Lower leg skin (tissue), 4 donors: ENCODE measurements around the gene IP6K1. TPM values are rescaled to one million over a fixed set of nuclear protein-coding genes. Genes with fewer than 3 reads are reported as not detected.
A peak's percentile ranks its signal among the peaks of the same experiment; 100 is the strongest.
"Not testable (repeated sequence)": the region's sequence is repeated elsewhere in the genome, so short reads cannot be mapped to it uniquely, and the experiment has no call there.

Source experiments
- DNase-seq, 2 donors: peaks; one replicate each; pipeline ENCODE4 v3.0.0-alpha.2; 2019; ENCODE audit warnings: low spot score in 2 of 2
- H3K4me3 ChIP-seq: fragments of 200-600 bp; sonication (generic); 2 replicates; pipeline ENCODE4 v1.5.1; 2017; ENCODE audit warnings: mild to moderate bottlenecking, low read depth; ENCODE audit not compliant: poor library complexity, severe bottlenecking
- POLR2A ChIP-seq, 2 donors: fragments of 450-650 bp; IDR thresholded peaks; one replicate each; pipeline ENCODE4 v1.6.1; 2016 to 2017; ENCODE audit warnings: antibody characterized with exemption in 2 of 2, mild to moderate bottlenecking in 1 of 2, moderate library complexity in 1 of 2
- WGBS, 2 donors: methylation state at CpG; one replicate each; pipeline ENCODE4 v1.1.5; 2018; 5-methylcytosine and 5-hydroxymethylcytosine counted together
- intact Hi-C: fragments of 100-400 bp; cut with DNase I; formaldehyde crosslinking; loops from one replicate; pipeline ENCODE4 v1.15.0; 2023; ENCODE audit warnings: low total_unique reads
- total RNA-seq, 4 donors: library from RNA; depleted of rRNA; stranded (reverse); fragments of >200 nt; gene quantifications; one replicate each; pipeline ENCODE4 v1.1.0, GENCODE V29; 2016
- TF ChIP-seq, protein P1 (sequence below), 3 donors: fragments of 450-650 bp; IDR thresholded peaks; one replicate each; pipeline ENCODE4 v1.5.1; 2016; ENCODE audit warnings: antibody characterized with exemption in 3 of 3, mild to moderate bottlenecking in 3 of 3, moderate library complexity in 2 of 3

Gene IP6K1
- total RNA-seq, 4 donors from 2014 or later = 44.1 to 56.5 (median 51.6) TPM

DNA sequence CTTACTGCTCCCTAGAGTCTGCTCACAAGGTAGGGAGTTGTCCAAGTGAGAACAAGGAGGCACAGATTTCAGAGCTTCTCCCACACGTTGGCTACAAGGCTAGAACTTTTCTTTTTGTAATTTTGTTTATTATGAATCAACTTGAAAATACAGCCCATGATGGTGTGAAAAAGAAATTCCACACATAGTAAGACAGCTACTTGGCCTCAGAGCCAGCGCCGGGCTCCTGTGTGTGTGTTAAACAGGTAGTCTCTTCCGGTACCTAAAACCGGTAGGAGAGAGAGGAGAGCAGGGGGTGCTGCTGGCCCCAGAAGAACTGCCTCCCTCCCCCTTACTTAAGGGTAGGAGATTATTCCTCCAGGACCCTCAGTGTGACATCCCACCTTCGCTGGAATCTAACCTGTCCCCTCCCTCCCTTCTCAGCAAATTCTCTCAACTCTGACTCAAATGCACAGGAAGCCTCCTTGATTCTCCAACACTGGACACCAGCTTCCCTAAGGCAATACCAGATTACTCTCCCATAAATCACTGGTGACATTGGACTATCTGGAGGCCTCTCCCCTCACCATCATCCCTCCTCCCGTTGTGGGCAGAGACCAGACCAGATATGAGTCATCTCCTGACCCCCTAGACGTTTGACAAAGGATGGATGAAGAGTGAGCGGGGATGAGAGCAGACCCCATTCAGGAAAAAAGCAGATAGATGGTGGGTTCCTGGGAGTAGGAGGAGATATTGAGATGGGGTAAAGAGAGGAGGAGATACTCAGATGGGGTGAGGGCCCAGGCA lies 4.5 kb upstream of the IP6K1 start:
- WGBS, 2 donors = 64 to 69% methylated on average over 9 of the region's 9 CpGs
- H3K4me3 ChIP-seq = no peak overlapping the region
- intact Hi-C loops = no loop called here

DNA sequence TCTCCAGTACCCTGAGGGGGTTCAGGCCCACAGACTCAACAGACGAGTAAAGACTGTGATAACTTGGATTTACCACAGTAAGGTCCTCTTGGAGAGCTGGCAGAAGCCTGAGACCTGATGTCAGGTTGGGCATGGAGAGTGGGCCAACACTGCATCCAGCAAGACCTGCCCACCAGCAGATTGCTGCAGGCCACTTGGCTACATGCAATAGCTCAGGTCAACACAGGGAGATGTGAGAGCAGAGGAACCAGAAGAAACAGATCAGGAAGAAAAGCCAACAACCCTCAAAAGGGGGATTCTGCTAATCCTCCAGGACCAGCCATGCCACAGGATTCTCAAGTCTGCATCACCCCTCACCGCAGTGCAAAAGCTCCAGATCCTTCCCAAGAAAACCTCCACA lies 1.7 kb upstream of the IP6K1 start:
- intact Hi-C loops = loop anchor here (10.0 kb wide), 1 partner anchor 63 kb away; the partner anchor contains the start of gene GMPPB
- WGBS, 2 donors = 91 to 92% methylated on average over 2 of the region's 2 CpGs
- TF ChIP-seq POLR2A (IDR thresholded peaks at IDR 0.05) = no peak
- TF ChIP-seq, protein P1, sequence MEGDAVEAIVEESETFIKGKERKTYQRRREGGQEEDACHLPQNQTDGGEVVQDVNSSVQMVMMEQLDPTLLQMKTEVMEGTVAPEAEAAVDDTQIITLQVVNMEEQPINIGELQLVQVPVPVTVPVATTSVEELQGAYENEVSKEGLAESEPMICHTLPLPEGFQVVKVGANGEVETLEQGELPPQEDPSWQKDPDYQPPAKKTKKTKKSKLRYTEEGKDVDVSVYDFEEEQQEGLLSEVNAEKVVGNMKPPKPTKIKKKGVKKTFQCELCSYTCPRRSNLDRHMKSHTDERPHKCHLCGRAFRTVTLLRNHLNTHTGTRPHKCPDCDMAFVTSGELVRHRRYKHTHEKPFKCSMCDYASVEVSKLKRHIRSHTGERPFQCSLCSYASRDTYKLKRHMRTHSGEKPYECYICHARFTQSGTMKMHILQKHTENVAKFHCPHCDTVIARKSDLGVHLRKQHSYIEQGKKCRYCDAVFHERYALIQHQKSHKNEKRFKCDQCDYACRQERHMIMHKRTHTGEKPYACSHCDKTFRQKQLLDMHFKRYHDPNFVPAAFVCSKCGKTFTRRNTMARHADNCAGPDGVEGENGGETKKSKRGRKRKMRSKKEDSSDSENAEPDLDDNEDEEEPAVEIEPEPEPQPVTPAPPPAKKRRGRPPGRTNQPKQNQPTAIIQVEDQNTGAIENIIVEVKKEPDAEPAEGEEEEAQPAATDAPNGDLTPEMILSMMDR (IDR thresholded peaks at IDR 0.05) = no peak
- no peak overlapping the region for H3K4me3 ChIP-seq
- DNase-seq = no peak

More for the DNA sequence above, 4.5 kb upstream of the IP6K1 start:
- no peak for DNase-seq
- TF ChIP-seq, protein P1 (IDR thresholded peaks at IDR 0.05) = no peak
- no peak for TF ChIP-seq POLR2A (IDR thresholded peaks at IDR 0.05)

GRCh38 chr3:49787536-49787935 lies 1.2 kb upstream of the IP6K1 start:
- H3K4me3 ChIP-seq = no peak overlapping the region
- no peak for DNase-seq
- intact Hi-C loops = loop anchor here (10.0 kb wide), 1 partner anchor 63 kb away; the partner anchor contains the start of gene GMPPB
- no peak for TF ChIP-seq POLR2A (IDR thresholded peaks at IDR 0.05)
- TF ChIP-seq, protein P1 (IDR thresholded peaks at IDR 0.05) = no peak
- WGBS, 2 donors = 64 to 84% methylated on average over 5 of the region's 5 CpGs

- intact Hi-C loops = loop anchor here (10.0 kb wide), 1 partner anchor 62 kb away; the partner anchor contains the start of gene GMPPB
- 38 to 46% methylated on average over 3 of the region's 3 CpGs for WGBS, 2 donors
- peak in 1 of 2 donors; percentile 76 for DNase-seq
- no peak for TF ChIP-seq POLR2A (IDR thresholded peaks at IDR 0.05)
- TF ChIP-seq, protein P1 (IDR thresholded peaks at IDR 0.05) = no peak
- no peak overlapping the region for H3K4me3 ChIP-seq
Observed at GRCh38 chr3:49787182-49787464, 781 bp upstream of the IP6K1 start.

DNA sequence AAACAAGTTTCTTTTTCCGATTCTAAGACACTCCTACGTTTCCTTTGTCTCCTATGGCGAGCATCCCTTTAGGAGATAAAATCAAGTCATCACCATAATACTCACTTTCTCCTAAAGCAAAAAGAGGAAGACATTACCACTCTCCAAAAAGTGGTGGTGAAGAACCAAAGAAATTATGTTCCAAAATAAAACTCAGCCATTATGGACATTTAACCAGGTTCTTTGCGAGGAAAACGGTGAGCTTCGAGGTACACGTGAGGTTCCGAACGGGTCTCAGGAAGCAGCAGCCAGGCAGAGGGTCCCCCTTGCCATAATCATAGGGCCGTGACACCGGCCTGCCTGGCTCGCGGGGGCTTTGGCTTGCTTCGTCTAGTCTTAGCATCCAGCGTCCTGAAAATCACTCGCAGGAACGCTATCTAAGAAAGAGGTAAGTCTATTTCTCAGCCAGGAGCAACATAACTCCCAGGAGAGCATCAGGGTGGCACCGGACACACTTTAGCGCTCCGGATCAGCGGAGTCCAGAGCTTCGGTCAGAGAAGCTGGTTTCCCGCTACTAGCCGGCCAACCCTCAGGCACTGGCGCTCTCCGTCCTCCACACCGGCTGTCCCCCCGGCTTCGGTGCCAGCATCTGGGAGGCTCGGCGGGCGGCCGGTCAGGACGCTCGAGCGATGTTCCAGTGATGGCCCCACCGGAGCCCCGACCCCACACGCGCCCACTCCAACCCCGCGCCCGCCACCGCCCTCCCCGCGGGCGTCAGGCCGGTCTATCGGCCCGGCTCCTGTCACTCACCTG lies 581 bp downstream of the IP6K1 start:
- TF ChIP-seq, protein P1 (IDR thresholded peaks at IDR 0.05) = no peak
- TF ChIP-seq POLR2A (IDR thresholded peaks at IDR 0.05) = no peak
- 0 to 1% methylated on average over 24 to 40 of the region's 50 CpGs for WGBS, 2 donors

GRCh38 chr3:49782277-49782676 lies 4.1 kb downstream of the IP6K1 start:
- intact Hi-C loops = loop anchor here (10.0 kb wide), 1 partner anchor 57 kb away; the partner anchor contains the start of gene GMPPB
- WGBS, 2 donors = 92 to 95% methylated on average over 9 of the region's 9 CpGs

More for the DNA sequence above, 581 bp downstream of the IP6K1 start:
- intact Hi-C loops = loop anchor here (10.0 kb wide), 1 partner anchor 61 kb away; the partner anchor contains the start of gene GMPPB
- peak in 1 of 2 donors; percentile 89 for DNase-seq
- H3K4me3 ChIP-seq = peak overlapping the region; percentile 78

More at GRCh38 chr3:49782277-49782676, 4.1 kb downstream of the IP6K1 start:
- H3K4me3 ChIP-seq = not testable (repeated sequence)
- DNase-seq = peak in 1 of 2 donors; percentile 72
